Mucosa of stomach (tissue), 1 donor: Measurements from ENCODE around the gene PRAC1.

Experiments used
- H3K27me3 ChIP-seq: one replicate; pipeline ENCODE4 v1.7.0; 2013; ENCODE audit warnings: mild to moderate bottlenecking, low read length; ENCODE audit not compliant: control insufficient read depth, insufficient read depth
- H3K36me3 ChIP-seq: one replicate; pipeline ENCODE4 v1.7.0; 2013; ENCODE audit warnings: low read length; ENCODE audit not compliant: control insufficient read depth, insufficient read depth
- H3K4me1 ChIP-seq: one replicate; pipeline ENCODE4 v1.7.0; 2013; ENCODE audit warnings: mild to moderate bottlenecking, low read length; ENCODE audit not compliant: control insufficient read depth, insufficient read depth
- H3K4me3 ChIP-seq: one replicate; pipeline ENCODE4 v1.7.0; 2013; ENCODE audit warnings: low read length
- H3K9ac ChIP-seq: one replicate; pipeline ENCODE4 v1.7.0; 2013; ENCODE audit warnings: mild to moderate bottlenecking, low read length, moderate library complexity
- H3K9me3 ChIP-seq: one replicate; pipeline ENCODE4 v1.7.0; 2013; ENCODE audit warnings: mild to moderate bottlenecking, low read length, moderate library complexity; ENCODE audit not compliant: control insufficient read depth
- donor health status: Pancreatic carcinoma.

Gene PRAC1

DNA sequence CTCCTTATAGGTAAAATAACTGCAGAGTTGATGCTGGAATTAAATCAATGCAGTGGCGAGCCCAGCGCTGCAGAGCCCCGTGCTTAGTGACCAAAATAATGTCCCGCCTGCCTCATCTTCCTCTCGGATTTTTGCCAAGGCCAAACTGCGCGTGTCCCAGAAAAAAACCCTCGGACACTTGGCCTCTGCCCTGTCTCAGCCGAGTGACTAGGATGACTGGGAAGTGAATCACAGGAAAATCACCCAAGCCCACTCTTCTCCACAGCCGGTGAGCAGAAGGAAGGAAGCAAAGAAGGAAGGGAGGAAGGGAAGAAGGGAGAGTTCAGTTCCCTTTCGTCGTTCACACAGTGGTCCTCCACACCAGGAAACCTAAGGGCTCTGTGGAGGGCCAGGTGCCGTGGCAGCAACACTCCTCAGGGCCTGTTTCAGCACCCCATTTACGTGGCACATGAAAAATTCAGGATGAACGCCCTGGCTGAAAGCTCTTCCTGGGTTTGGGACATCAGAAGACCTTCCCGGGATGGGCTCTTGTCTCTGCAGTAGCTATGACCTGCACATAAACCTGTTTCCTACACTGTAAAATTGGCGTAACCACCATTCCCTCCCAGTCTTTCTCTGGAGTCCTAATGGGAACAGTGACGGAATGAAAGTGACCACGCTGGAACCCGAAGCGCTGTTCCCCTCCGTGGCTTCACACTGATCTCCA is 31.6 kb upstream of the PRAC1 start:
- Histone ChIP-seq H3K4me3 (no peak overlapping the region), H3K36me3 (no peaks in the 10 kb centered on the region), H3K9me3 (no peaks in the 10 kb centered on the region), H3K27me3 (peaks cover 77% of the 10 kb centered on the region), H3K4me1 (peaks cover 15% of the 10 kb centered on the region), H3K9ac (no peak overlapping the region)

DNA sequence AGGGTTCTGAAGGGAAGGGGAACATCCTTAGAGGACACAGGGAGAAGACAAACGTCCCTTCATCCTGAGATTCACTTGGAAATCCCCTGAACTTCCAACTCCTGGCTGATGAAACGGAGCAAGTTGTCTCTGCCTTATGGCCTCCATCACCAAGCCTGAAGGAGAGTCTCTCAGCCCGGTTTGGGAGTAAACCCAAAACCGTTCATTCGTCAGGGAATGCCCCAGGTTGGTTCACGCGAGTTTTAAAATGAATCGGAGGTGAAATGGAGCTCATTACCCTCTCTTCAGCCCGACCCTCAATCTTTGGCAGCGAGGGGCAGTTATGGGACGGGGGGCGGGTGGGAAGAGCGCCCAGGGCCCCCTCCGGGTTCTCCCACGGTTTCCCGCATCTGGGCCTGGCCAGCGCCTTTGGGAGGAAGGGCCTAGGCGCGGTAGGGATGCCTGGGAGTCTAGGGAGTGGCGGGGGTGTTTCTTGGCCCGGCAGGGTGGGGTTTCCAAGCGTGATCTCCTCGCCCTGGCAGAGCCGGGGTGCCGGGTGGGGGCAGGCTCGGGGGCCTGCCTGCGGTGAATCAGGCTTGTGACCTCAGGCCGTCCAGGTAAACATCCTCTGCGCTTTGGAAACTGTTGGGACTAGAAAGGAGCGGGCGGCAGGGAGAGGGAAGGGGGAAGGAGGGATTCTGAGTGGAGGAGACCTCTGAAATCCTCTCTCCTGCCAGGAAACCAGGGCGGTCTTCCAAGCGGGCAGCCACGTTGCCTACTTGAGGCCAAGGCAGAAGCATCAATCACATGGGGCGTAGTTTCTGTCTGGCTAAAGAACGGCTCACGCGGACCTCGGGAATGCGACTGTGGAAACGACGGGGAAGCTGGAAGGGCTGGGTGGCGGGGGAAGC is 30.3 kb upstream of the PRAC1 start:
- Histone ChIP-seq H3K9ac (no peak overlapping the region), H3K36me3 (no peaks in the 10 kb centered on the region), H3K4me3 (no peak overlapping the region), H3K27me3 (peaks cover 90% of the 10 kb centered on the region), H3K4me1 (peaks cover 15% of the 10 kb centered on the region), H3K9me3 (no peaks in the 10 kb centered on the region)

GRCh38 chr17:48751733-48752398 is 29.5 kb upstream of the PRAC1 start:
- Histone ChIP-seq H3K9me3 (no peaks in the 10 kb centered on the region), H3K4me3 (no peak overlapping the region), H3K9ac (no peak overlapping the region), H3K36me3 (no peaks in the 10 kb centered on the region), H3K27me3 (peaks cover 97% of the 10 kb centered on the region), H3K4me1 (peaks cover 10% of the 10 kb centered on the region)

DNA sequence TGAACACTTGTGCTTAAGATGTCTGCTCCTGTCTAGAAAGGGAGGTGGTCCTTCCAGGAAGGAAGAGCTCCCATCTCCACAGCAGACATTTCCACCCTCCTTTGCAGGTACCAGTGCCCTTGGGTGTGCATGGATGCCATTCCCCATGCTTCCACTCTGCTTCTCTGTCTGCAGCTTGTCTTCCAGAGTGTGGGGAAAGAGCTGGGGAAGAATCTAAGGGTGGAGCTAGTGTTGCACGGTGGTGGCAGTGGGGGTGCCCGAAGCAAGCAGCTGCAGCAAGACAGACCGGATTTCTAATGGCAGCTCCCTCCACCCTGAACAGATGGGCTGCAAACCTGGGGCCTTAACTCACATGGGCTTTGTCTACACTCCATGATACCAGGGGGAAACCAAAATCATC is 28.9 kb upstream of the PRAC1 start:
- peaks cover 99% of the 10 kb centered on the region for H3K27me3 ChIP-seq
- H3K9ac ChIP-seq = no peak overlapping the region
- H3K36me3 ChIP-seq = no peaks in the 10 kb centered on the region
- H3K9me3 ChIP-seq = no peaks in the 10 kb centered on the region
- H3K4me3 ChIP-seq = no peak overlapping the region
- peaks cover 10% of the 10 kb centered on the region for H3K4me1 ChIP-seq

DNA sequence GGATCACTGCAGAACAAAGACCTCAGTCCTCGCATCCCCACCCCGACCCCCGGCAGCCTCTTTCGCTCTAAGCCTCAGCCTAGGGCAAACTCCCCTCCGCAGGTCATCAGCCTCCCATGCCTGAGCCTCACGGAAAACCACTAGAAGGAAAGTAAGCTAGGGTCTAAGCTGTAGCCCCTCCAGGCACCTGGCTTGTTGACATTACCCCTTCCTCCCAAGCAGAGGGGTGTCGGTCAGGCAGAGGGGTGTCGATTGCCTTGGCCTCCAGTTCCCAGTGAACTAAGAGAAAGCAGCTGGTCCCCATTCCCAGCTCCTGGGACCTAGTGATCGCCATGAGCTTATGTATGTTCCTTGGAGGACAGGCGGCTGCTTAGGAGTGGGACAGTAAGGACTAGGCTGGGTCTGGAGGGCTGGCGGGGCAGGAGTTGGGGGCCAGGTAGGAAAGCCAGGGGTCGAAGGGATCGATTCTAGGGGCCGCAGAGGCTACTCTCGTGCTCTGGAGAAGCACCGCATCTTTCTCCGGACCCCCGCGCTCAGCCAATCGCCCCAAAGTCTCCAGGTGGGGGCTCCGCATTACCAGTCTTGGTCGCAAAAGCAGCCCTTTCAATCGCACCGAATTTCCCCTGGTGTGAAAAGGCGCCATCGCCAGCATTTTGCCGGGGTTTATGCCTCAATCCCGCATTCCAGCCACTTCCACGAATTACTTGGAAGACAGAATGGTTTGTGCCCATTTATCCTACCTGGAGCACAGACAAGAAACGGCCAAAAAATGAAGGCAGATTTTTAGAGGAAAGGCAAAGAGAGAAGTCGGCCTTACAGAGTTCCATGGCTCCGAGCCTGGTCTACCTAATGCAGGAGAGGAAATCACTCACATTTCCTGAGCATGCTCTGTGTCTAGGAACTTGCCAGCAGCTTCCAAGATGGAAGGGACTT is 27.6 kb upstream of the PRAC1 start:
- Histone ChIP-seq H3K4me3 (no peak overlapping the region), H3K27me3 (peaks cover 99% of the 10 kb centered on the region), H3K9ac (no peak overlapping the region), H3K4me1 (peaks cover 6% of the 10 kb centered on the region), H3K9me3 (no peaks in the 10 kb centered on the region), H3K36me3 (no peaks in the 10 kb centered on the region)

- Histone ChIP-seq H3K4me1 (no peaks in the 10 kb centered on the region), H3K9me3 (no peaks in the 10 kb centered on the region), H3K4me3 (no peak overlapping the region), H3K27me3 (peaks cover 98% of the 10 kb centered on the region), H3K9ac (no peak overlapping the region), H3K36me3 (no peaks in the 10 kb centered on the region)
Observed at GRCh38 chr17:48748718-48749566, 26.6 kb upstream of the PRAC1 start.

- H3K4me1 ChIP-seq = no peaks in the 10 kb centered on the region
- no peaks in the 10 kb centered on the region for H3K9me3 ChIP-seq
- H3K36me3 ChIP-seq = no peaks in the 10 kb centered on the region
- H3K27me3 ChIP-seq = peaks cover 98% of the 10 kb centered on the region
- H3K4me3 ChIP-seq = no peak overlapping the region
- no peak overlapping the region for H3K9ac ChIP-seq
Observed at GRCh38 chr17:48747445-48748363, 25.4 kb upstream of the PRAC1 start.

DNA sequence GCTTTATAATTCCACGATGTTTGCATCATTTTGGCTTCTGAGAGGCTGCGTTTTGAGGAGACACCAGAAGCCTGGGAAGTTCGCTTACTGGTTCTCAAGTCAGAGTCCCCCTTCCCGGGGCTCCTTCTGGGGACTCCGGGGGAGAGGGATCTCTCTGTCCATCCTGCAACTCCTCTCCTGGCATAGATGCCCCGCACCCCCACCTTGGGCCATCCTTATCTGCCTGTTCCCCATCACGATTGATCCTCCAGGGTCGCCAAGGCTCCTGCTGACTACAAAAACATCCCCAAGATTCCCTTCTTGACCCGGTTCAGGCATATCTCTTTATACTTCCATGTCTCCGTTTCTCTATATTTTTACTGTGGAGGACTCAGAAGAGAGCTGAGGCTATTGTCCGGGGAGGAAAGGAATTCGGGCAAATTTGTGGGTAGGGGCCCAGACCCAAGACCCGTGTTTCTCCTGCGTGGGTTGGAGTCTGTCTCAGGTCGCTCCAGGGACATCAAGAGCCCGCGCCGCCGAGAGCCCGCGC is 24.7 kb upstream of the PRAC1 start:
- H3K36me3 ChIP-seq = no peaks in the 10 kb centered on the region
- H3K4me1 ChIP-seq = no peaks in the 10 kb centered on the region
- H3K9ac ChIP-seq = no peak overlapping the region
- H3K9me3 ChIP-seq = no peaks in the 10 kb centered on the region
- peaks cover 98% of the 10 kb centered on the region for H3K27me3 ChIP-seq
- H3K4me3 ChIP-seq = no peak overlapping the region

DNA sequence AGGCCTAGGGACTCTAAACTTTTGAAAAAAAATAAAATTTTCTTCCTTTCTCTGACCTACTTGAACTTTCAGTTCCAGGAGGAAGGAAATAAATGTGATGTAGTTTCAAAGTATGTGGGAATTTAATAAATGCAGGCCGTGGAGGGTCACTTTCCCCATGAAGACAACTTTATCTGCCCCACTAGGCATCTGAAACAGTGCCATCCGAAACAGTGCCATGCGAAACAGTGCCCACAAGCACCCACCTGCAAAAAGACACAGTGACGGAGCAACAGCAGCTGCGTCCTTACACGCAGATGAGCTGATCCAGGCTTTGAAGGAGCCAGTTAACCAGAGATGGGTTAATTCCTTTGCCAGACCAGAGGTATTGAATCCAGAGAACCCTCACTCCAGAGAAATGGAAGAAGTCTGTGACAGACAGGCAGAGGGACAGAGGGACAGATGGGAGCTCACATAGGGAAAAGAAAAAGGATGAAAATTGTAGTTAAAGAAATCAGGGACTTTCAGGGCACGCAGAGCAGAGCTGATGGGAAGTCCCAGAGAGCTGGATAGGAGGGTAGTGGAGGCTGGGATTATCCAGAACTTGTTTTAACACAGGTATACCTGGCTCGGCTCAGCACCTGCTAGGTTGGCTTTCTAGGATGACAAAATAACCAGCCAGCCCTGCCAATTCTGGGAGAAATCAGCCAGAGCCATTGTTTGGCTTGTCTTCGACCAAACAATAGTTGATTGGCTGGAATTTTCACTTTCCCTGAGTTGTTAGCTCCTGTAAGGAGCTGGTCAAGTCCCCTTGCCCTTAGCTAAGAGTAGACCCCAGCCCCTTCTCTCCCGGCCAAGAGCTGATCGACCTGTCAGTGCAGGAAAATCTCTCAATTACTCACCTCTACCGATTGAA is 23.3 kb upstream of the PRAC1 start:
- Histone ChIP-seq H3K4me1 (no peaks in the 10 kb centered on the region), H3K27me3 (peaks cover 98% of the 10 kb centered on the region), H3K4me3 (no peak overlapping the region), H3K9me3 (no peaks in the 10 kb centered on the region), H3K9ac (no peak overlapping the region), H3K36me3 (no peaks in the 10 kb centered on the region)
